Keratinocyte (primary cell): Measurements from ENCODE around the gene CELSR1. TPM values are rescaled to one million over a fixed set of nuclear protein-coding genes. Genes with fewer than 3 reads are reported as not detected.

Experiments used
- DNase-seq: peaks from one replicate; pipeline ENCODE4 v3.0.0-alpha.2; 2011; ENCODE audit warnings: low read depth, missing footprints, low spot score
- FAIRE-seq: peaks from 2 replicates; lab custom pipeline; 2011; peaks lifted over from hg19 to GRCh38; lab: Jason Lieb, UNC
- H2AFZ ChIP-seq: 2 replicates; pipeline ENCODE4 v1.6.0; 2012; ENCODE audit warnings: low read length, control low read depth, inconsistent platforms; ENCODE audit not compliant: control insufficient read depth
- H3K27ac ChIP-seq: 2 replicates; pipeline ENCODE4 v1.5.1; 2011; ENCODE audit warnings: low read length; ENCODE audit not compliant: control insufficient read depth, insufficient read depth
- H3K27me3 ChIP-seq: 3 replicates; pipeline ENCODE4 v1.6.0; 2011; ENCODE audit warnings: low read length; ENCODE audit not compliant: control insufficient read depth, insufficient read depth; ENCODE audit errors: extremely low read depth
- H3K36me3 ChIP-seq, 2 experiments: 2 replicates in 1 of 2; 3 replicates in 1 of 2; pipeline ENCODE4 v1.5.1; 2011; ENCODE audit warnings: low read length in 2 of 2, mild to moderate bottlenecking in 1 of 2; ENCODE audit not compliant: control insufficient read depth in 2 of 2, insufficient read depth in 2 of 2; ENCODE audit errors: extremely low read depth in 1 of 2
- H3K4me1 ChIP-seq: 3 replicates; pipeline ENCODE4 v1.5.1; 2011; ENCODE audit warnings: low read length; ENCODE audit not compliant: control insufficient read depth, insufficient read depth; ENCODE audit errors: extremely low read depth
- H3K4me2 ChIP-seq: 3 replicates; pipeline ENCODE4 v1.6.0; 2011; ENCODE audit warnings: low read depth, low read length; ENCODE audit not compliant: control insufficient read depth, insufficient read depth; ENCODE audit errors: extremely low read depth
- H3K4me3 ChIP-seq, 3 experiments: fragments of 200-600 bp in 1 of 3; sonication (generic) in 1 of 3; 2 replicates in 2 of 3; 3 replicates in 1 of 3; pipeline ENCODE4 v1.5.1; 2011 to 2016; ENCODE audit warnings: low read length in 3 of 3, mild to moderate bottlenecking in 3 of 3, control low read depth in 2 of 3, inconsistent platforms in 1 of 3, low read depth in 1 of 3, mixed read lengths in 1 of 3, mixed run types in 1 of 3, moderate library complexity in 1 of 3; ENCODE audit not compliant: control insufficient read depth in 2 of 3, insufficient read depth in 2 of 3; ENCODE audit errors: extremely low read depth in 1 of 3
- H3K79me2 ChIP-seq: 2 replicates; pipeline ENCODE4 v1.6.0; 2012; ENCODE audit warnings: low read length; ENCODE audit not compliant: control insufficient read depth, insufficient read depth
- H3K9ac ChIP-seq: 3 replicates; pipeline ENCODE4 v1.6.0; 2011; ENCODE audit warnings: low read length; ENCODE audit not compliant: control insufficient read depth, insufficient read depth; ENCODE audit errors: extremely low read depth
- H3K9me1 ChIP-seq: 3 replicates; pipeline ENCODE4 v1.6.0; 2011; ENCODE audit warnings: low read length; ENCODE audit not compliant: control insufficient read depth, insufficient read depth; ENCODE audit errors: extremely low read depth
- H3K9me3 ChIP-seq: 2 replicates; pipeline ENCODE4 v1.5.1; 2012; ENCODE audit warnings: low read depth, low read length; ENCODE audit not compliant: control insufficient read depth
- H4K20me1 ChIP-seq: 3 replicates; pipeline ENCODE4 v1.6.0; 2011; ENCODE audit warnings: low read length; ENCODE audit not compliant: control insufficient read depth, insufficient read depth; ENCODE audit errors: extremely low read depth
- CTCF ChIP-seq, 3 experiments: IDR thresholded peaks in 1 of 3; conservative IDR thresholded peaks in 1 of 3; optimal IDR thresholded peaks in 1 of 3; 2 replicates in 2 of 3; 3 replicates in 1 of 3; pipeline versions ENCODE3 to v1.5.1; 2011; ENCODE audit warnings: low read length in 3 of 3, mild to moderate bottlenecking in 3 of 3, moderate library complexity in 2 of 3, control low read depth in 1 of 3, inconsistent platforms in 1 of 3; ENCODE audit not compliant: insufficient read depth in 2 of 3; ENCODE audit errors: extremely low read depth in 1 of 3
- EZH2 ChIP-seq: IDR thresholded peaks from one replicate; pipeline ENCODE4 v1.6.1; 2012; ENCODE audit warnings: inconsistent platforms, mild to moderate bottlenecking, low read length, moderate library complexity
- dilution Hi-C: fragments of 300-500 bp; cut with MboI; formaldehyde crosslinking; loops from one replicate; pipeline ENCODE4 v1.7.0; 2020; ENCODE audit warnings: low sequenced_read_pairs; ENCODE audit not compliant: extremely low pct_ligation_motif_present
- polyA plus RNA-seq, 5 experiments: library from polyadenylated mRNA; depleted of rRNA in 3 of 5; stranded (reverse) in 3 of 5; stranded (forward) in 1 of 5; unstranded in 1 of 5; fragments of >200 nt; gene quantifications; 1 replicate in 1 of 5; 2 replicates in 3 of 5; 3 replicates in 1 of 5; pipeline versions ENCODE4 v1.2.1 to v1.2.3, GENCODE V29; 2011 to 2012; ENCODE audit warnings: missing spikeins in 2 of 5, low read depth in 1 of 5, low replicate concordance in 1 of 5

CELSR1 gene
- polyA plus RNA-seq, 1 donor (not counting 4 experiments of a cell fraction or from before 2014, with no cell fraction given) = 16.1 TPM

GRCh38 chr22:46515208-46516111 is 22.0 kb downstream of the CELSR1 start:
- H3K4me3 ChIP-seq = peak overlapping the region in 2 of 3 experiments; percentile 26 to 38
- peaks cover 2% of the 10 kb centered on the region for H3K9me1 ChIP-seq
- FAIRE-seq (peak; percentile 96), DNase-seq (no peak)
- H3K27ac ChIP-seq = peak overlapping the region; percentile 97
- H3K9ac ChIP-seq = peak overlapping the region; percentile 83
- no peaks in the 10 kb centered on the region for H4K20me1 ChIP-seq
- peak overlapping the region; percentile 89 for H3K4me2 ChIP-seq
- dilution Hi-C loops = no loop called here
- H3K36me3 ChIP-seq = peaks cover 4 to 15% of the 10 kb centered on the region in 2 experiments
- no peaks in the 10 kb centered on the region for H3K27me3 ChIP-seq
- H3K9me3 ChIP-seq = no peaks in the 10 kb centered on the region
- no peak overlapping the region for H2AFZ ChIP-seq
- H3K4me1 ChIP-seq = peaks cover 38% of the 10 kb centered on the region
- H3K79me2 ChIP-seq = peaks cover 40% of the 10 kb centered on the region
- TF ChIP-seq CTCF (optimal IDR thresholded peaks at IDR 0.05 in 1 of 3, IDR thresholded peaks at IDR 0.05 in 1 of 3, conservative IDR thresholded peaks at IDR 0.05 in 1 of 3; ENCODE audit: extremely low read depth in 1 of 3, insufficient read depth in 2 of 3, low read length in 3 of 3) (no peak), EZH2 (no peak)

- no peaks in the 10 kb centered on the region for H4K20me1 ChIP-seq
- H3K79me2 ChIP-seq = peaks cover 41% of the 10 kb centered on the region
- peak; percentile 97 for DNase-seq
- H3K36me3 ChIP-seq = peaks cover 6 to 15% of the 10 kb centered on the region in 2 experiments
- no peak overlapping the region for H2AFZ ChIP-seq
- H3K27ac ChIP-seq = peak overlapping the region; percentile 97
- peaks cover 38% of the 10 kb centered on the region for H3K4me1 ChIP-seq
- TF ChIP-seq EZH2 (no peak), CTCF (optimal IDR thresholded peaks at IDR 0.05 in 1 of 3, IDR thresholded peaks at IDR 0.05 in 1 of 3, conservative IDR thresholded peaks at IDR 0.05 in 1 of 3; ENCODE audit: extremely low read depth in 1 of 3, insufficient read depth in 2 of 3, low read length in 3 of 3) (no peak)
- dilution Hi-C loops = no loop called here
- H3K9me3 ChIP-seq = no peaks in the 10 kb centered on the region
- H3K4me2 ChIP-seq = peak overlapping the region; percentile 89
- H3K9ac ChIP-seq = peak overlapping the region; percentile 83
- peak; percentile 97 for FAIRE-seq
- H3K27me3 ChIP-seq = no peaks in the 10 kb centered on the region
- peaks cover 2% of the 10 kb centered on the region for H3K9me1 ChIP-seq
- H3K4me3 ChIP-seq = peak overlapping the region; percentile 26 to 52 (median 39)
Observed at GRCh38 chr22:46514592-46515207, 22.7 kb downstream of the CELSR1 start.
